Thyroid gland (tissue), 4 donors: ENCODE results near the gene FGL2.

Source experiments
- CTCF ChIP-seq, 6 experiments: fragments of 200-600 bp in 3 of 6; fragments of 450-650 bp in 3 of 6; sonication (generic) in 3 of 6; IDR thresholded peaks; one replicate each; pipeline ENCODE4 v1.5.1; 2016 to 2019; ENCODE audit warnings: antibody characterized with exemption in 6 of 6, mild to moderate bottlenecking in 2 of 6, inconsistent platforms in 1 of 6, moderate library complexity in 1 of 6
- POLR2A ChIP-seq, 2 donors: fragments of 450-650 bp; IDR thresholded peaks; one replicate each; pipeline ENCODE4 v1.6.1; 2017; ENCODE audit warnings: antibody characterized with exemption in 2 of 2, mild to moderate bottlenecking in 2 of 2, moderate library complexity in 1 of 2

DNA sequence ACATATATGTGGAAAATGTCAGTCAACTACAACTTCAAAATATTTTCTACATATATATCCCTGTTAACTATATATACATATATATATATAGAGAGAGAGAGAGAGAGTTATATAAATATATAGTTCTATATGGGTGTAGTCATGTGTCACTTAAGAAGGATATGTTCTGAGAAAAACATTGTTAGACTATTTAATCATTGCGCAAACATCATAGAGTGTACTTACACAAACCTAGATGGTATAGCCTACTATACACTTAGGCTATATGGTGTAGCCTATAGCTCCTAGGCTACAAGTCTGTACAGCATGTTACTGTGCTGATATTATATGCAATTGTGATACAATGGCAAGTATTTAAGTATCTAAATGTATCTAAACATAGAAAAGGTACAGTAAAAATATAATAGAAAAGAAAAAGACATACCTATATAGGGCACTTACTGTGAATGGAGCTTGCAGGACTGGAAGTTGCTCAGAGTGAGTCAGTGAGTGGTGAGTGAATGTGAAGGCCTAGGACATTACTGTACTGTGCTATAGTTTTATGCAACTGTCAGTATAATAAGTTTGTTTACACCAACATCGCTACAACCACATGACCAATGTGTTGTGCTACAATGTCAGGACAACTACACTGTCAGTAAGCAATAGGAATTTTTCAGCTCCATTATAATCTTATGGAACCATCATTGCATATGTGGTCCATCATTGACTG lies 18.0 kb upstream of the FGL2 start:
- TF ChIP-seq CTCF (IDR thresholded peaks at IDR 0.05): no peak
- TF ChIP-seq POLR2A (IDR thresholded peaks at IDR 0.05): no peak
